Measurements from ENCODE around the gene DHX32.

The DHX32 gene

DNA sequence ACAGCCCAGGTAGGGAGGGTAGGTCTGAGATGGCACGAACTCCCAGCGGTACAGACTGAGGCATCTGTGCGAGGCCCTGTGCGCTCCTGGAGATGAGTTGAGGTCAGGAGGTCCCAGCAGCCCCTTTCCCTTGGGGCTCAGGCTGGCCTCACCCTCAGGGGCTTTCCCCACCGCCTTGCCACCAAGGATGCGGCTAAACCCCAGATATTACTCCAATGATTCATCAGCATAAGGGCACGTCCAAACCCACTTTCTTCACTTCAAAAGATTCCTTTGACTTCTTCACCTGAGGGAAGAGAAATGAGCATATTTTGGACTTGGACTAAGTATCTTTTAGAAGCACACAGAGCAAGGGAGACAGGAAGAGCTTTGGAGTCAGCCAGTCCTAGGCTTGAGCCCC, 78.4 kb downstream of the DHX32 start:
- DNase-seq (ENCODE audit: low read depth in 2 of 2) = no peak

DNA sequence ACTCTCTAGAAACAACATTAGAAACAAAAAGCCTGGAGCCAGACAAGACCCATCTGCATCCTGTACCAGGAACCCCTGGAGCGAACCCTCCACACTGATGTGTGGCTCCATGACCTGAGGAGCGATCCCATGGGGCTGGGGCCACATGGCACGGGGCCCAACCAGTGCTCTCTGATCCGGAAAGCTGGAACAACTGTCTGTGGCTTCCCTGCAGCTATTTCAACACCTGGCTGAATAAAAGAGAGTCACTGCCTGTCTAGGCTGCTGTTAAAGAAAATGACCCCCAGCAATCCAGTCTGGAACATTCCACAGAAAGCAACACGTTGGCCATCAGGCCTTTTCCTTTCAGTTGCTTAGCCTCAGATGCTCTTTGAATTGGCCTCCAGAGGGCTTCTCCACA, 79.0 kb downstream of the DHX32 start:
- no peak for DNase-seq (ENCODE audit: low read depth in 2 of 2)

DNA sequence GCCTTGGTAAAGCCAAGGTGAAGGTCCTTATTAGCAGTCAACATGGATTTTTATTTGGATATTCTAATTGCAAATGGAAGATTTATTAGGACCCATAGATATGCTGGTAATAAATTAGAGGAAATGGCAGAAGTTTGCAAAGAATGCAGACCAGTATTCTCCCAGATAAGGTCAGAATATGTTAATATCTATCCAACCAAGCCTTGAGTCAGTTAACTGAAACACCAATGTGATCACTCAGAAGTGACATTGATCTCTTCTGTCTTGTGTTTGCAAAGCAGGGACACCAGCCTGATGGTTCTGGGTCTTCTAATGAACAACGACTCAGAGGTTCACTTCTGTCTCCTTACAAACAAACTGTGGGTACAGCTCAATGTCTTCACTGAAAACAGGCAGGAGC, 79.5 kb downstream of the DHX32 start:
- no peak for DNase-seq (ENCODE audit: low read depth in 2 of 2)

DNA sequence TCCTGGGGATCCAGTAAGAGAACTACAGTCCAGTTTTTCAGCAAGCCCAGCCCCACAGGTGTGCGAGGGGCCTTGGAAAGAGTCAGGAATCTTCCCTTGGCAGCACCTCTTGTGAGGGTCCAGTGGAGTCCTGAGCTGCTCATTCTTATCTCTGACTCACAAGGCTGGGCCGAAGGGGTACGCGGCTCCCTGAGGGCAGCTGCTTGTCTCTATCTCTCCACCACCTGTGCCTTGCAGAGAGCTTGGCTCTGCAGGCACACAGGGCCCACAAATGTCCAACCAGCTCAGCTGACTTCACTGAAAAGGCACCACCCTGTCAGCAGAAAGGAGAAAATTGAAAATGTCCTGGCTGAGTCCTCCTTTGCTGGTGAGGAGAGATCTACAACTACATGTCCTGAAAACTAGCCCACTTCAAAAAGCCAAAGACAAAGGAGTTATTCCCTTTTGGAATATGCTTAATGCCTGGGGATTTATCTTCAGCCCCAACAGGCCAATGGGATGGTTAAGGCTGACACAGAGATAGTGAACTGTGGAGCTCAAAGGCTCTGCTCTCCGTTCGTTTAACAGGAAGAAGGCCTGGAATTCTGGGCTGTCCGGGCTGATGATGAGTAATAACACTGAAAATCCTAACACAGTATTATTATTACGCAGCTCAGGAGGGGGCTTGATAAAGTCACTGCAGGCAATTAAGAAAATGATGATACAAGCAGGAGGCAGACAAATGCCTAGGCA, 81.5 kb downstream of the DHX32 start:
- DNase-seq (ENCODE audit: low read depth in 2 of 2) = no peak

DNA sequence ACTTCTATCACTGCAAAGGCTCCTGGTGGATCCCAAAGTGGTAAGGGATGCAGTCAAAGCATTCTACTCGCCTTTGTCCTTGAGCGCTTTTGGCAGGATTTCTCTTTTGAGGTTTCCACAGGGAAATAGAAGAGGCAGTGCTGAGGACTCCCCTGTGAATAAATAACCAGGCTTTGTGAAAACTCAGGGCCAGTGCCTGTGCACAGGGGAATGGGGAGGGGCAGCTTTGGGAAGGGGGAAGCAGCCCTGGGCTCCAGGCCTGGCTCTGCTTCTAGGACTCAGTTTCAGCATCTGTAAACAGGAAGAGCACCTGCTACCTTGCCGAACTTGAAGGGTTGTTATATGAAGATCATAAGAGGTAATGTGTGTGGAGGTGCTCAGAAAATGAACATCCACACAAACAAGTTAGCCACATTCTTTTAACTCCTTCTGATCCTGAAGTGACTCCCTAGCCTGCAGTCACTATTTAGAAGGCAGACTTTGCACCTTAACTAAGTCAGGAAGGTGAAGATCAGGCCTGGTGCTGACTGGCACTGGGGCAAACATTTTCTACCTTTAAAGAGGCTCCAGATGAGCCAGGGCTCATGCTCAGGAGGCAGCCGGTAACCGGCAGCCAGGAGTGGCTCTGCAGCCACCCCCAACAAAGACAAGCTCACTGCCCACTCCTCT, 83.0 kb downstream of the DHX32 start:
- no peak for DNase-seq (ENCODE audit: low read depth in 2 of 2)

DNA sequence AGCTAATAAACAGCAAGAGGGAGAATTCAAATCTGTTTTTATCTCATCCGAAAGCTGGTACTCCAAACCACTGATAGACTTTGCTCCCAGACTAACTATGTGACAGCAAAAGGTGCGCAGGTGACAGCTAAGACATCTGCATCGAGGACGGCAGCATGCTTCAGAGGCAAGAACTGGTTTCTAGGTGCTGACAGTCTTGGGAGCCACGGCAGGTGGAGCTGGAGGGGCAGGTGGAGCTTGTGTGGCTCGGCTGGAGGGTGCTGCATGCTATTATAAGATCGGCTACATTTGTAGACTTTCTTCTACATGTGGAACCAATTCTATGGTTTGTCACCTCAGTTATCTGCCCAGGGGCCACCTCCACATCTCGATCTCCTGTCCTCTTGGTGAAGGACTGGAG, 83.7 kb downstream of the DHX32 start:
- no peak for DNase-seq (ENCODE audit: low read depth in 2 of 2)

DNA sequence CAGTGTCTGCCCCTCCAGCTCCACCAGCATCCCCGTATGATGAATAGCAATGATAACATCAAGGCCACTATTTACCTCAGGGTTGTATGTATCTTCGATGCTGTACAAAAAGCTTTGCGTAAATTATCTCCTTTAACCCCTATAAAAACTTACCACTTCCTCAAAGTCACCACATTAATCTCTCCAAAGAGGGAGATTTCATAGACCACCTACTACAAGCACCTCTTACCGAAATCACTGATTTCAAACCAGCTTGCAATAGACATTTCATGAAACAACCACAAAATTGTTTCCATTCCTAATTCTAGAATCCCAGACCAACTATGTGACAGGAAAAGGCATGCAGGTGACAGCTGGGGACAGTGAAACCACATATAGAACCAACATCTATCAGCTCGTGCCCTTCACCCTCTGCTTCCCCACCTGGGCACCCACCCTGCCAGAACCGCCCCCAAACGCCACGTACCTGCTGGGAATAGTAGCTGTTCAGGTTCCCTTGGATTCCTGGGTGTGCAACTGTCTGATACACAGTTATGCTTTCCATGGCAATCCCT, 85.4 kb downstream of the DHX32 start:
- no peak for DNase-seq (ENCODE audit: low read depth in 2 of 2)

DNA sequence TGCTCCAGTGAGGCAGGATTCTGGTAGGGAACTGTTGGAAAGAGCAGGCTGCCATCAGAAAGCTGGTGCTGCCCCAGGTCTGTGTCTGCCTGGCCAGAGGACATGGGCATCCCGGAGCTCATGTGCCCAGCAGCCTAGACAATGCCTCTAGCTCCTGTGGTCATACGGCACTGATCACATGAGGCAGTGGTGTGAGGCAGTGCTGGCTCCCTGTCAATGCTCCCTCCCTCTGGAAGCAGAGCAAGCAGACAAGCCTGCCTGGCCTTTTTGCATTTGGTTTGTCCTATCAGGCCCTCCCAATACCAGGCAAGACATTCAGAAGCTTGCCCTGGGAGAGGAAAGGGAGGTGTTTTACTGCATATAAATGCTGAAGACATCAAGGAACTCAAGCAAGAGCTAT, 86.0 kb downstream of the DHX32 start:
- no peak for DNase-seq (ENCODE audit: low read depth in 2 of 2)

DNA sequence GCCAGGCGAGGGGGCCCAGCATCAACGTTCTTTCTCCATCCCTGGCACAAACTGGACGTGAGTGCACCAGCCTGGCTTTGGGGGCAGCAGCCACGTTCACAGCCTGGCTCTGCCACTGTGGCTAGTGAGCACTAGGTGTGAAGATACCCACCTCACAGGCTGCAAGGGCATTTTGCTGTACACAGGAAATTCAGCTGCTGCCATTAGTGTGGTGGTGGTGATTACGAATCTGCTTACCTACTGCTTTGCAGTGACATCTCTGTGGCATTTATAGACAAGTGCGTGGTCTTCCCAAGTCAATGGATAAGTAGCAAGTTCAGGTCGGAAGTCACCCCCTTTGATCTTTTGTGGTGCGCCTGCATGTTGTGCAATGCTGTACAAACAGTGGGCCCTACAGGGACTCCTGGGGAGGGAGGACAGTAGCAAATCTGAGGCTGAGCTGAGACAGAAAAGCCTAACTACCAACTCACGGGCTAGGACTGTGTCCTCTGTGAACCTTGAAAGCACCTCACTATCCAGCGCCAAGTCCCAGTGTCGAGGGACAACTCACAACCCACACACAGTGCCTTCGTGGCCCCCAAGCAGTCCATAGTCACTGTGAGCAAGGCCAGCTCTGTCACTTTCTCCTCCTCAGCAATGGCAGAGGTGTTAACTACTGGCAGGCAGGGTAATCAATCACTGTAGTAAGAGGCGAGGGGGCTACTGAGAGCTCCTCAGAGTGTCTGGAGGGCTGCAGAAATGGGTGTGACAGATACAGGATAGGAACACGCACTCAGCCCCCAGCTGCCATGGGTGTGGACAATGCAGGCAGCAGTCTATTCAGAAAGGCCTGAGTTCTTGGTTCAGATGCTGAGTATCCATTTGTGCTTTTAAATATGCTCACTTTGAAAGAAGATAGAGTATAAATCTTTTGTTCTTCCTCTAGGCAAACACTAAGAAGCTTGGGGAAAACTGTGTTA, 88.5 kb downstream of the DHX32 start:
- no peak for DNase-seq (ENCODE audit: low read depth in 2 of 2)

DNA sequence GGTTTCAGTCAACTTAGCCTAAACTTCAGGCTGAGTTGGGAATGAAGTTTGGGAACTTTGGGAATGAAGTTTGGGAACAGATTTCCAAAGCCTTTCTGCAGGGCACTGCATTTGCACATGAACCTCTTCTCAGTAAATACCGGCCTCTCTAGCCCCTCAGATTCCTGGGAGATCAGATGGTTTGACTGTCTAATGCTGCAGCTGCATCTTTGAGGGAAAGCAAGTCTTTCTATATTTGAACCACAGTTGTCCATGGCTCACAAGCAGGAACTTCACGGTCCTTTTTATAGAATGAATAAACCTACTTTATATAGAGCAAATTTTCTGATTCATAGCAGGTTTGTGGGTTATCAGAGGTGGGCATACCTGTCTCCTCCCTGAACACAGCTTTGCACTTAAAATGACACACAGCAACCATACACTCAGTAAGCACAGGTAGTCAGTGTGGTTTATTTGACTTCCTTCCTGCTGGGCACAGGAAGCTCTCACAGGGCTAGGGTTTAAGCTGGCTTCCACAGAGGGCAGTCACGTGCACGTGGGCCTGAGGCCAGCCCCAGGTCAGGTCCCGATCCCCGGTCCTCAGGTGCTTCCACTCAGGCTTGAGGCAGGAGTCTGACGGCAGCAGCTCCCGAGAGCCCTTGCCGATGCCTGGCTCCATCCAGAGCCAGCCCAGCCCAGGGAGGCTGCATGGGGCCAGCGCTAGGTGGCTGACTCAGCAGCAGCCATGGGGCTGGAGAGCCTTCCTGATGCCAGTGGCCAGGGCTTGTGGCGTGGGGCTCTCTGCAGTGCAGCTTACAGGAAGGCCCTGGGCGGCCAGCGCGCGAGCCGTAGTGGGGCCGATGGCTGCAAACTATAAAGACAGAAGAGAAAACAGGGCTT, 92.7 kb downstream of the DHX32 start:
- DNase-seq (ENCODE audit: low read depth in 2 of 2) = no peak

All from stimulated activated CD4-positive, alpha-beta T cell treated with anti-CD3 and anti-CD28 coated beads, Interleukin-1b, Interleukin-23, amount 100 ng/mL, for 4 hours (primary cell).